Left colon (tissue), 2 donors: ENCODE data around the gene ASPG. TPM values are rescaled to one million over a fixed set of nuclear protein-coding genes. Genes with fewer than 3 reads are reported as not detected.

Experiments used
- ATAC-seq: fragments of 200-7000 bp; cut with Tn5 transposase; one replicate; pipeline ENCODE4 v1.9.1; 2020; ENCODE audit warnings: mild to moderate bottlenecking, moderate library complexity
- DNase-seq, 2 donors: peaks; one replicate each; pipeline ENCODE4 v3.0.0-alpha.2; 2020
- intact Hi-C, 2 donors: fragments of 100-400 bp; cut with DNase I in 1 of 2; cut with micrococcal nuclease in 1 of 2; formaldehyde crosslinking; loops; one replicate each; pipeline versions ENCODE4 v1.11.2 to v1.14.0; 2022; cut with DNase I, micrococcal nuclease
- total RNA-seq, 2 donors: library from RNA; stranded (reverse); fragmentation: NEBNext Ultra II Directional; extraction: Animal tissue kit (Norgen Biotek cat#: 25700); gene quantifications; one replicate each; pipeline ENCODE4 v1.2.1, GENCODE V29; 2021
- donor health status: DM: no; HTN: no; CAD: no.
- donor health status: DM: yes; HTN: yes; CAD: no.

The ASPG gene
- total RNA-seq, 2 donors from 2014 or later: 9.4 to 60.8 TPM

- intact Hi-C loops: no loop called here
These were observed 16.3 kb downstream of the ASPG start for GRCh38 chr14:104101651-104102281.

DNA sequence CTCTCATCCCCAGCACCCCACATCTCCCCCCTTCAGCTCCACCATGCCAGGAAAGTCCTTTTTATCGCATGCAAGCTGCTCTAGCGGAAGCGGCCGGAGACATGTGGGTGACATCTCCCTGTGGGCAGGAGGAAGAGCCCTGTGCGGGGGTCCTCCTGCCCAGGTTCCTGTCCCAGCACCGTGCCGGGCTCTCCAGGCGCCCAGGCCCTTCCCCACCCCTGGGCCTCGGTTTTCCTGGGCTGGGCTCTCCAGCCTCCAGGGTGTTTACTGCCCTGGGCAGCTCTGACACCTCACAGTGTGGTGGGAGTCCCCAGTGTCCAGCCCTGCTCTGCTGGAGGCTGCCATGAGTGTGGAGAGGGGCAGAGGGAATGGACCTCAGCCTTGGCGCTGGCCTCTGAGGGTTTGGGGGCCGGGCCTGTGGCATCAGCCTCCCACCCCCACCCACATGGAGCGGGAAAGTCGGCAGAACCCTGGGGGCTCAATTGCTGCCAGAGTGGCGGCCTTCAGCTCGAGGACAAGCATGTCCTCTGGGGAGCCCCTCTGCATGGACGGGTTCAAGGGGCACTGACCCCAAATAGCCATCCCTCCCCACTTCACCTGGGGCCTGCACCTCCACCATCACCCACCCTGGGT is 16.9 kb downstream of the ASPG start:
- no peak for ATAC-seq
- peak; percentile 3 to 20 for DNase-seq
- intact Hi-C loops: no loop called here

More at GRCh38 chr14:104101651-104102281, 16.3 kb downstream of the ASPG start:
- ATAC-seq (no peak), DNase-seq (peak; percentile 5 to 25)

GRCh38 chr14:104103061-104103445 is 17.6 kb downstream of the ASPG start:
- intact Hi-C loops: no loop called here
- peak; percentile 3 to 24 for DNase-seq
- no peak for ATAC-seq

GRCh38 chr14:104103446-104104075 is 18.1 kb downstream of the ASPG start:
- DNase-seq (peak in 1 of 2 donors; percentile 18), ATAC-seq (no peak)
- intact Hi-C loops: no loop called here

GRCh38 chr14:104104076-104104901 is 18.8 kb downstream of the ASPG start:
- intact Hi-C loops: no loop called here
- ATAC-seq (peak; percentile 2), DNase-seq (peak; percentile 13 to 34)

GRCh38 chr14:104105071-104105821 is 19.7 kb downstream of the ASPG start:
- ATAC-seq (peak; percentile 19), DNase-seq (peak; percentile 31 to 41)
- intact Hi-C loops: no loop called here

DNA sequence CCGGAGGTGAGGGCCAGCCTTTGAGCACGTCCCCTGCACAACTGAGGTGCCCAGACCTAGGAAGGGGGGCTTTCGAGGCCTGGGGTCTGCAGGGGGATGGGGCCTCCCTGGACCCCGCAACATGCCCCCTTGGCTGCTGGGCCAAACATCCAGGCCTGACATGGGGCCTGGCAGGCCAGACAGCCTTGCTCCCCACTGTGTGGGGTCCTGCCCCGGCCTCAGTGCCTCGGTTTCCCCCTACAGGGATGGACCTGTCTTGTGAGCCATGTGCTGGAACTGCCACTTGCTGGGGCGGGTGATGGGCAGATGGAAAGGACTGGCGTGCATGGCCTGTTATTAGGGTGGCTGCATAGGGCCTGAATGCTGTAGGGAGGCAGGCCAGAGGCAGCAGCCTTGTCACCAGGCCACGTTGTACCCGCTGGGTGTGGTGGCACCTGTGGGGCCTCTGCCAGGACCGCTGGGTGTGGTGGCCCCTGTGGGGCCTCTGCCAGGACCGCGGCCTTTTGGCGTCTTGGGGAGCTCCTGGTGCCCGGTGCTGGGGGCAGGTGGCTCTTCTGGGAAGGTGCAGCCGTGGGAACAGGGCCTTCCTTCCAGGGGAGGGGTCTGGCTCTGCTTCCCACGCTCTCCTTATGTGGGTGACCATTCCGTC is 20.4 kb downstream of the ASPG start:
- peak; percentile 58 for ATAC-seq
- DNase-seq: peak; percentile 48 to 54
- intact Hi-C loops: no loop called here

DNA sequence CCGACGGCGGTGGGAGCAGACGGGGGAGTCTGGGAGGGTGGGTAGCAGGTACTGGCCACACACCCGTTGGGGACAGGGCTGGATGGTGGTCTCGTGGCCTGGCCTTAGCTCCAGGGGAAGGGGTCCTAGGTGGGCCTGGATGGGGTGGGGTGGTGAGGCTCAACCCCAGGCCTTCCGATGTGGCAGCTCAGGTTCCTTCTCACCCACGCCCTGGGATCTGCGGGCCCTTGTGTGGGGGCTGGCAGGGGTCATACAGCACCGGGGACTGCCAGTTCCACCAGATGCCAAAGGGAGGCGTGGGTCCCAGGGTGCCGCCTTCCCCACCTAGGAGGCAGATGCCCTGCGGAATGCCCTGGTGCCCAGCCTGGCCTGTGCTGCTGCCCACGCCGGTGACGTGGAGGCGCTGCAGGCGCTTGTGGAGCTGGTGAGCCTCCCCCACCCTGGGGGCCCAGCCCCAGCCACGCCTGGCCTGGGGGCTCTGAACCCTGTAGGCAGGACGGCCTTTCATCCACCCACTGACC is 21.0 kb downstream of the ASPG start:
- intact Hi-C loops: no loop called here
- no peak for ATAC-seq
- peak; percentile 7 to 28 for DNase-seq

DNA sequence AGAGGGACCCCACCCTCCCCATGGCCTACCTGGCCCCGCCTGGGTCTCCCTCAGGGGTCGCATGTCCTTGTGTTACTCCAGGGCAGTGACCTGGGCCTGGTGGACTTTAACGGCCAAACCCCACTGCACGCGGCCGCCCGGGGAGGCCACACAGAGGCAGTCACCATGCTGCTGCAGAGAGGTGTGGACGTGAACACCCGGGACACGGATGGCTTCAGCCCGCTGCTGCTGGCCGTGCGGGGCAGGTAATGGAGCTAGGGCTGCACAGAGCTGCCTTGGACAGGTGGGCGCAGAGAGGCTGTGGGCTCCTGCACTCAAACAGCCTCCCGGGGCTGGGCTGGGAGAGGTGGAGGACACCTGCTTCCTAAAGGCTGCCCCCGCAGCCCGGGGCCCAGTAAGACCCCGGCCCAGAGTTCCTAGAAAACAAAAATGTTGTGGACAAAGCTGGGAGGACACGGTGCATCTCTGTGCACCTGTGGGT is 21.6 kb downstream of the ASPG start:
- ATAC-seq (no peak), DNase-seq (no peak)
- intact Hi-C loops: no loop called here

GRCh38 chr14:104107611-104108569 is 22.4 kb downstream of the ASPG start:
- DNase-seq: peak; percentile 56 to 71
- intact Hi-C loops: no loop called here
- ATAC-seq: peak; percentile 39

- peak; percentile 17 to 33 for DNase-seq
- intact Hi-C loops: no loop called here
- ATAC-seq: no peak
These were observed 23.4 kb downstream of the ASPG start for GRCh38 chr14:104108570-104109541.

GRCh38 chr14:104109731-104110361 is 24.3 kb downstream of the ASPG start:
- DNase-seq (peak in 1 of 2 donors; percentile 23), ATAC-seq (no peak)
- intact Hi-C loops: no loop called here

- peak in 1 of 2 donors; percentile 24 for DNase-seq
- intact Hi-C loops: no loop called here
- no peak for ATAC-seq
These were observed 25.1 kb downstream of the ASPG start for GRCh38 chr14:104110491-104111209.

GRCh38 chr14:104111301-104112112 is 26.0 kb downstream of the ASPG start:
- peak; percentile 31 to 44 for DNase-seq
- peak; percentile 9 for ATAC-seq
- intact Hi-C loops: no loop called here
